Jurkat, Clone E6-1 (cell line): Measurements from ENCODE around the gene TRAPPC4.
"Not testable (repeated sequence)": the region's sequence is repeated elsewhere in the genome, so short reads cannot be mapped to it uniquely, and the experiment has no call there.

ENCODE experiments used
- DNase-seq: peaks from one replicate; pipeline ENCODE4 v3.0.0-alpha.2; 2011; ENCODE audit warnings: low read depth, low spot score
- H3K4me3 ChIP-seq: 2 replicates; pipeline ENCODE4 v1.5.1; 2011; ENCODE audit warnings: mild to moderate bottlenecking, low read length, control low read depth, moderate library complexity

TRAPPC4 gene

DNA sequence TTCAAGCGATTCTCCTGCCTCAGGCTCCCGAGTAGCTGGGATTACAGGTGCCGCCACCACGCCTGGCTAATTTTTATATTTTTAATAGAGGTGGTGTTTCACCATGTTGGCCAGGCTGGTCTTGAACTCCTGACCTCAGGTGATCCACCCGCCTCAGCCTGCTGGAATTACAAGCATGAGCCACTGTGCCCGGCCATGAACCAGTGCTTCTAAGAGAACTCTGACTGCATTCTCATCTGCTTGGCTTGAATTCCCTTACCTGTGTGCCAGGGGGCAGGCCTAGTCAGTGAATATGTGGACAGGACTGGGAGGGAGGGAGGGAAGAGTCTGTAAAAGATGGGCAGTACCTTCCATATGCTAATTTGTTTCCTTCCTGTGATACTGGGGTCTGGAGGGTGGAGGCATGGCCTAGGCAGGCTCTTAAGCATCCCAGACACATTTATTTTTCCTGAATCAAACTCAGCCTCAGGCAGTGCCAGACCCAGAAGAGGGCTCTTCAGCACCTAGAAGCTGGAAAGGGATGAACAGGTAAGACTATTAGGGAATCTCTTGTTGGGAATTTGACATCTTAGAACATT lies 7.0 kb upstream of the TRAPPC4 start:
- H3K4me3 ChIP-seq, result no peak overlapping the region
- no peak for DNase-seq

GRCh38 chr11:119012629-119013170 lies 5.9 kb upstream of the TRAPPC4 start:
- no peak overlapping the region for H3K4me3 ChIP-seq
- DNase-seq, result no peak

- no peak overlapping the region for H3K4me3 ChIP-seq
- DNase-seq, result no peak
Measured at GRCh38 chr11:119014209-119014924, 4.2 kb upstream of the TRAPPC4 start.

- DNase-seq, result no peak
- no peak overlapping the region for H3K4me3 ChIP-seq
Measured at GRCh38 chr11:119015054-119015611, 3.4 kb upstream of the TRAPPC4 start.

GRCh38 chr11:119016216-119017009 lies 2.2 kb upstream of the TRAPPC4 start:
- H3K4me3 ChIP-seq, result peak overlapping the region; percentile 79
- DNase-seq, result no peak

GRCh38 chr11:119017377-119017776 lies 1.2 kb upstream of the TRAPPC4 start:
- H3K4me3 ChIP-seq, result peak overlapping the region; percentile 79
- not testable (repeated sequence) for DNase-seq

- DNase-seq, result no peak
- peak overlapping the region; percentile 79; the same call in 1 of the 2 replicates for H3K4me3 ChIP-seq
Measured at GRCh38 chr11:119019996-119020395, 1.4 kb downstream of the TRAPPC4 start.

GRCh38 chr11:119021631-119022030 lies 3.1 kb downstream of the TRAPPC4 start:
- DNase-seq, result no peak
- no peak overlapping the region for H3K4me3 ChIP-seq

DNA sequence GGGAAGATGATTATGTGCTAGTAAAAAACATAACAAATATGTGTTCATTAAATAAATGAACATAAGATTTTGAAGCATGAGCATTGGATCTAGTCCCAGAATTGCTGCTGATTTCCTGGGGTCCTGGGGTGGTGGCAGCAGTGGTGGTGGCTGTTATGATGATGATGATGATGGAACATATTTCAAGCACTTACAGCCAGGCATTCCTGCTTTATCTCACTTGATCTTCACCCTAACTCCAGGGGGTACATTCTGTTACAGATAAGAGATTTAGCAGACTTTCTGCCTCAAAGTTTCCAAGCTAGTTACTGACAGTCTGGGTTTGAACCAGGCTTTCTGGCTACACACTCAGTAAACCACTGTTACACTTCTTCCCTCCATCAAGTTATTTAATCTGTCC lies 5.2 kb downstream of the TRAPPC4 start:
- DNase-seq, result no peak

GRCh38 chr11:119024430-119025098 lies 6.0 kb downstream of the TRAPPC4 start:
- no peak overlapping the region for H3K4me3 ChIP-seq
- no peak for DNase-seq

More for the DNA sequence above, 5.2 kb downstream of the TRAPPC4 start:
- H3K4me3 ChIP-seq, result no peak overlapping the region

GRCh38 chr11:119025099-119025473 lies 6.5 kb downstream of the TRAPPC4 start:
- no peak overlapping the region for H3K4me3 ChIP-seq
- no peak for DNase-seq

- no peak overlapping the region for H3K4me3 ChIP-seq
- DNase-seq, result no peak
Measured at GRCh38 chr11:119025541-119025940, 7.0 kb downstream of the TRAPPC4 start.

DNA sequence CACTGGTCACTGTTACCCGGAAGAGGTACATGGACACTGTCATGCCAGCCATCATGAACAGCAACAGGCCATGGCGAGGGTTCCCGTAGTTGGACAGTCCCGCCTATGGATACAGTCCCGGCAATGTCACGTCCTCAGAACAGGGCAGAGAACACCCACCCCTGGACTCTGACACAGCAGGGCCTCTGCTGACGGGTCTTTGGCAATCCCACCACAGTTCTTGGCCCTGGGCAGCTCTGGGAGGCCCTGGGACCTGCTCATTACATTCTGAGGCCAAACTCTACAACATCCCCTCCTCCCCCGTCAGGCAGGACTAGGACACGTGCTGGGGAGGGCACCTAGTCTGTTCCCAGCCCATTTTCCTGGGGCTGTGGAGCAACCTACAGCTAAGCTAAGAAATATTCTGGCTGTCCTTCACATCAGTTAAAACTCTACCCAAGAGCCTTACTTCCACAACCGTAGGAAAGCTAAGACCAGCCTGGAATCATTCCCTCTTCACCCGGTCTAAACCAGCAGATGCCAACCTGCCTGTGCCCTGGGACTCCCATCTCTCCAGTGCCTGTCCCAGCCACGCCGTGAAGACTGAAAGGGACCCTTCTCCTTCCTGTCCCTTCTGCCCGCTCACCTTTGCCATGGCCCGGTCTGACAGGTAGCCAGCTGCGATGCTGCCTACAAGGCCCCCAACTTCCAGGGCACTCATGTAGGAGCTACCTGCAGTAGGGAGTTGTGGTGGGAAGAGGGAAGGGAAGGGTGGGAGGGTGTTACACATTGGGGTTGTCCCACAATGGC lies 7.6 kb downstream of the TRAPPC4 start:
- no peak overlapping the region for H3K4me3 ChIP-seq
- no peak for DNase-seq

GRCh38 chr11:119026970-119027369 lies 8.4 kb downstream of the TRAPPC4 start:
- DNase-seq, result no peak
- no peak overlapping the region for H3K4me3 ChIP-seq

DNA sequence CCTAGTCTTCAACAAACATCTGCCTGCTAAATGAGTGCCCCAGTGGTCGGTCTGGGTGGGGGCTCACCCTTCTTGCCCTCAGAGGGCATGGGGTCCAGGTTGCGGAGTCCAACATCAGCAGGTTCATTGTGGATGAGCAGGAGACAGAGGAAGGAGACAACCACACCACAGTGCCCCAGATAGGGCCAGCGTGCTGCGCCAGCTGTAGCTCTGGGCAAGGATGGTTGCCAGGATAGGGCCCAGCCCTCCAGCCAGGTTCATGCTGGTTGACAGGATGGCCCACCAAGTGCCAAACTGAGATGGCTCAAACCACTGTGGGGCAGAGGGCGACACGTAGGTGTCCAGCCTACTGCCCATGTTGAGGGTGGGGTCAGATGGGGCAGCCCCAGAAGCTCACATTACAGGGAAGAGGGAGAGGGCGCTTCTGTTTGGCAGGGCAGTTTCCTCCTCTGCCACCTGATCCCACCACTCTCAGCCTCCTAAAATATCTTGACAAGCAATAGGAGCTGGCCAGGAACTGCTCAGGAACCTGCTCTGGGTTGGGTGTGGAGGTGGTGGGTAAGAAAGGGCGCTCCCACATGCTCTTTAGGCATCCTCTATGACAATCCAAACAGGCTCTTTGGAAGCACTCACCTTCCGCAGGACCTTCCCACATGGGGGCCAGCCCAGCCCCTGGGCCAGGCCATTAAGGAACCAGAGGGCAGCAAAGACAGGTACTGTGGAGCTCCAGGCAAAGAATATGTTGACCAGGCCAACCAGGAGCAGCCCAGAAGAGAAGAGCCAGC lies 9.2 kb downstream of the TRAPPC4 start:
- no peak overlapping the region for H3K4me3 ChIP-seq
- no peak for DNase-seq

- H3K4me3 ChIP-seq, result no peak overlapping the region
- no peak for DNase-seq
Measured at GRCh38 chr11:119028346-119029068, 9.9 kb downstream of the TRAPPC4 start.

- no peak overlapping the region for H3K4me3 ChIP-seq
- DNase-seq, result no peak
Measured at GRCh38 chr11:119029069-119029339, 10.4 kb downstream of the TRAPPC4 start.
